HFFc6 (cell line): ENCODE measurements around the gene PDGFC. TPM values are rescaled to one million over a fixed set of nuclear protein-coding genes. Genes with fewer than 3 reads are reported as not detected.
A peak's percentile ranks its signal among the peaks of the same experiment; 100 is the strongest.

ENCODE experiments used
- DNase-seq: peaks from one replicate; pipeline ENCODE4 v3.0.0-alpha.2; 2018
- H3K27ac Mint-ChIP-seq: 2 replicates; pipeline ENCODE4 v1.8.0; 2020; ENCODE audit warnings: mild to moderate bottlenecking, mixed read lengths
- H3K27me3 Mint-ChIP-seq: 2 replicates; pipeline ENCODE4 v1.8.0; 2021; ENCODE audit warnings: mild to moderate bottlenecking, moderate library complexity, mixed read lengths; ENCODE audit not compliant: insufficient read depth
- H3K36me3 Mint-ChIP-seq: 2 replicates; pipeline ENCODE4 v1.8.0; 2021; ENCODE audit warnings: low read depth, mixed read lengths
- H3K4me1 Mint-ChIP-seq: 2 replicates; pipeline ENCODE4 v1.8.0; 2020; ENCODE audit warnings: low read depth, mixed read lengths
- H3K4me3 Mint-ChIP-seq: 2 replicates; pipeline ENCODE4 v1.8.0; 2020; ENCODE audit warnings: mild to moderate bottlenecking, moderate library complexity, mixed read lengths
- H3K9me3 Mint-ChIP-seq: 2 replicates; pipeline ENCODE4 v1.8.0; 2020; ENCODE audit warnings: mild to moderate bottlenecking, mixed read lengths
- CTCF ChIP-seq: fragments of 200-600 bp; sonication (generic); IDR thresholded peaks from 2 replicates; pipeline ENCODE4 v1.5.0; 2021; ENCODE audit warnings: antibody characterized with exemption, mild to moderate bottlenecking
- total RNA-seq, 6 experiments: library from RNA; stranded (reverse); fragmentation: NEBNext Ultra II Directional; extraction: Animal tissue kit (Norgen Biotek cat#: 25700); gene quantifications; 2 replicates in 1 of 6; 3 replicates in 5 of 6; pipeline ENCODE4 v1.2.3, GENCODE V29; 2021

Gene PDGFC
- total RNA-seq, 6 experiments from 2014 or later, result 71.5 to 112 (median 76.1) TPM

GRCh38 chr4:156811963-156812362 is 159.6 kb downstream of the PDGFC start:
- peaks cover 36% of the 10 kb centered on the region for H3K4me1 Mint-ChIP-seq
- no peak overlapping the region for H3K4me3 Mint-ChIP-seq
- H3K9me3 Mint-ChIP-seq, result no peaks in the 10 kb centered on the region
- TF ChIP-seq CTCF, result no peak
- no peak overlapping the region for H3K27ac Mint-ChIP-seq
- no peaks in the 10 kb centered on the region; the same call in 1 of the 2 replicates for H3K27me3 Mint-ChIP-seq
- no peak for DNase-seq
- H3K36me3 Mint-ChIP-seq, result peaks cover 21% of the 10 kb centered on the region

- H3K9me3 Mint-ChIP-seq, result no peaks in the 10 kb centered on the region
- TF ChIP-seq CTCF, result no peak
- H3K4me3 Mint-ChIP-seq, result no peak overlapping the region
- H3K27ac Mint-ChIP-seq, result no peak overlapping the region
- H3K36me3 Mint-ChIP-seq, result peaks cover 21% of the 10 kb centered on the region
- H3K4me1 Mint-ChIP-seq, result peaks cover 34% of the 10 kb centered on the region
- H3K27me3 Mint-ChIP-seq, result no peaks in the 10 kb centered on the region; the same call in 1 of the 2 replicates
- DNase-seq, result no peak
Measured at GRCh38 chr4:156811286-156811685, 160.3 kb downstream of the PDGFC start.

- Mint-ChIP-seq H3K9me3 (no peaks in the 10 kb centered on the region), H3K36me3 (peaks cover 27% of the 10 kb centered on the region), H3K27me3 (no peaks in the 10 kb centered on the region; the same call in 1 of the 2 replicates), H3K4me1 (peaks cover 56% of the 10 kb centered on the region), H3K27ac (no peak overlapping the region), H3K4me3 (no peak overlapping the region)
- no peak for DNase-seq
- TF ChIP-seq CTCF, result no peak
Measured at GRCh38 chr4:156805696-156806095, 165.9 kb downstream of the PDGFC start.

GRCh38 chr4:156803056-156803455 is 168.5 kb downstream of the PDGFC start:
- Mint-ChIP-seq H3K9me3 (no peaks in the 10 kb centered on the region), H3K27me3 (no peaks in the 10 kb centered on the region), H3K4me3 (peak overlapping the region; percentile 62), H3K4me1 (peaks cover 73% of the 10 kb centered on the region), H3K27ac (peak overlapping the region; percentile 74), H3K36me3 (peaks cover 21% of the 10 kb centered on the region)
- no peak for TF ChIP-seq CTCF
- peak; percentile 10 for DNase-seq

GRCh38 chr4:156800463-156800862 is 171.1 kb downstream of the PDGFC start:
- no peaks in the 10 kb centered on the region for H3K9me3 Mint-ChIP-seq
- H3K4me3 Mint-ChIP-seq, result no peak overlapping the region
- no peak overlapping the region for H3K27ac Mint-ChIP-seq
- H3K4me1 Mint-ChIP-seq, result peaks cover 79% of the 10 kb centered on the region
- H3K36me3 Mint-ChIP-seq, result peaks cover 28% of the 10 kb centered on the region
- no peak for DNase-seq
- peak; percentile 55 for TF ChIP-seq CTCF
- no peaks in the 10 kb centered on the region for H3K27me3 Mint-ChIP-seq

GRCh38 chr4:156799121-156799589 is 172.4 kb downstream of the PDGFC start:
- Mint-ChIP-seq H3K27me3 (no peaks in the 10 kb centered on the region), H3K4me3 (no peak overlapping the region), H3K36me3 (peaks cover 28% of the 10 kb centered on the region), H3K4me1 (peaks cover 82% of the 10 kb centered on the region), H3K9me3 (no peaks in the 10 kb centered on the region), H3K27ac (peak overlapping the region; percentile 55)
- no peak for TF ChIP-seq CTCF
- DNase-seq, result peak; percentile 33
